Neuronal stem cell (in vitro differentiated cells): Measurements from ENCODE around the gene SLBP.

Experiments
- DNase-seq: peaks from one replicate; pipeline ENCODE4 v3.0.0-alpha.2; 2013; ENCODE audit warnings: low spot score
- H2AFZ ChIP-seq: one replicate; pipeline ENCODE4 v1.6.1; 2013; ENCODE audit warnings: mild to moderate bottlenecking, low read length, inconsistent platforms
- H2AK5ac ChIP-seq: 2 replicates; pipeline ENCODE4 v1.6.1; 2013; ENCODE audit warnings: low read depth, mild to moderate bottlenecking, inconsistent platforms, low read length, moderate library complexity, mixed read lengths
- H2BK120ac ChIP-seq: 2 replicates; pipeline ENCODE4 v1.6.1; 2013; ENCODE audit warnings: low read depth, mild to moderate bottlenecking, inconsistent platforms, low read length, moderate library complexity, mixed read lengths
- H2BK12ac ChIP-seq: one replicate; pipeline ENCODE4 v1.6.1; 2013; ENCODE audit warnings: low read length, inconsistent platforms
- H2BK15ac ChIP-seq: 2 replicates; pipeline ENCODE4 v1.6.1; 2013; ENCODE audit warnings: mild to moderate bottlenecking, low read length, inconsistent platforms, mixed read lengths
- H2BK5ac ChIP-seq: one replicate; pipeline ENCODE4 v1.6.1; 2013; ENCODE audit warnings: inconsistent platforms, mild to moderate bottlenecking, low read length, moderate library complexity
- H3K14ac ChIP-seq: one replicate; pipeline ENCODE4 v1.6.1; 2013; ENCODE audit warnings: low read length, inconsistent platforms
- H3K18ac ChIP-seq: 2 replicates; pipeline ENCODE4 v1.6.1; 2013; ENCODE audit warnings: low read length, inconsistent platforms
- H3K23ac ChIP-seq: 2 replicates; pipeline ENCODE4 v1.6.1; 2013; ENCODE audit warnings: low read depth, mild to moderate bottlenecking, mixed read lengths, low read length, inconsistent platforms; ENCODE audit not compliant: poor library complexity
- H3K27ac ChIP-seq: replicated peaks from 3 replicates; pipeline ENCODE4 v1.5.1; 2013; ENCODE audit warnings: low read length, inconsistent platforms
- H3K27me3 ChIP-seq, 3 experiments: 2 replicates each; pipeline ENCODE4 v1.6.1; 2013; ENCODE audit warnings: low read length in 3 of 3, mild to moderate bottlenecking in 2 of 3, inconsistent platforms in 1 of 3, low read depth in 1 of 3, mixed read lengths in 1 of 3, moderate library complexity in 1 of 3; ENCODE audit not compliant: control insufficient read depth in 3 of 3, insufficient read depth in 3 of 3
- H3K36me3 ChIP-seq, 2 donors: replicated peaks in 1 of 2; 2 replicates each; pipeline ENCODE4 v1.6.1; 2013; ENCODE audit warnings: low read length in 2 of 2; ENCODE audit not compliant: control insufficient read depth in 2 of 2, insufficient read depth in 2 of 2
- H3K4ac ChIP-seq: 2 replicates; pipeline ENCODE4 v1.6.1; 2013; ENCODE audit warnings: inconsistent platforms, mild to moderate bottlenecking, low read length, moderate library complexity
- H3K4me1 ChIP-seq, 2 donors: 1 replicate in 1 of 2; 2 replicates in 1 of 2; pipeline ENCODE4 v1.6.1; 2013; ENCODE audit warnings: low read length in 2 of 2, low read depth in 1 of 2; ENCODE audit not compliant: control insufficient read depth in 2 of 2, insufficient read depth in 1 of 2
- H3K4me2 ChIP-seq: one replicate; pipeline ENCODE4 v1.6.1; 2013; ENCODE audit warnings: mild to moderate bottlenecking, low read length, inconsistent platforms; ENCODE audit not compliant: insufficient read depth, poor library complexity, severe bottlenecking
- H3K4me3 ChIP-seq, 2 donors: 2 replicates each; pipeline ENCODE4 v1.5.1; 2013; ENCODE audit warnings: low read length in 2 of 2, mild to moderate bottlenecking in 2 of 2, inconsistent platforms in 1 of 2, moderate library complexity in 1 of 2
- H3K79me1 ChIP-seq: one replicate; pipeline ENCODE4 v1.6.1; 2013; ENCODE audit warnings: low read depth, mild to moderate bottlenecking, inconsistent platforms, low read length, moderate library complexity
- H3K9ac ChIP-seq: one replicate; pipeline ENCODE4 v1.6.1; 2013; ENCODE audit warnings: mild to moderate bottlenecking, low read depth, low read length, inconsistent platforms; ENCODE audit not compliant: poor library complexity
- H3K9me3 ChIP-seq, 2 donors: replicated peaks in 1 of 2; 2 replicates each; pipeline versions ENCODE3 to v1.6.1; 2013; ENCODE audit warnings: low read length in 2 of 2, mild to moderate bottlenecking in 2 of 2, inconsistent platforms in 1 of 2, low read depth in 1 of 2, mixed read lengths in 1 of 2, moderate library complexity in 1 of 2; ENCODE audit not compliant: control insufficient read depth in 2 of 2, insufficient read depth in 1 of 2
- H4K8ac ChIP-seq: one replicate; pipeline ENCODE4 v1.6.1; 2013; ENCODE audit warnings: low read depth, mild to moderate bottlenecking, inconsistent platforms, low read length, moderate library complexity
- H4K91ac ChIP-seq: one replicate; pipeline ENCODE4 v1.6.1; 2013; ENCODE audit warnings: low read length, low read depth, mild to moderate bottlenecking, inconsistent platforms; ENCODE audit not compliant: poor library complexity
- WGBS, 2 donors: extraction: QIAGEN DNeasy Blood & Tissue Kit; methylation state at CpG; one replicate each; pipeline ENCODE4 v1.1.7; 2013; ENCODE audit warnings: missing lambda C conversion rate in 2 of 2, mixed read lengths in 1 of 2; ENCODE audit not compliant: insufficient read length in 2 of 2, insufficient replicate concordance in 1 of 2; ENCODE audit errors: extremely low coverage in 2 of 2; 5-methylcytosine and 5-hydroxymethylcytosine counted together

Gene SLBP

DNA sequence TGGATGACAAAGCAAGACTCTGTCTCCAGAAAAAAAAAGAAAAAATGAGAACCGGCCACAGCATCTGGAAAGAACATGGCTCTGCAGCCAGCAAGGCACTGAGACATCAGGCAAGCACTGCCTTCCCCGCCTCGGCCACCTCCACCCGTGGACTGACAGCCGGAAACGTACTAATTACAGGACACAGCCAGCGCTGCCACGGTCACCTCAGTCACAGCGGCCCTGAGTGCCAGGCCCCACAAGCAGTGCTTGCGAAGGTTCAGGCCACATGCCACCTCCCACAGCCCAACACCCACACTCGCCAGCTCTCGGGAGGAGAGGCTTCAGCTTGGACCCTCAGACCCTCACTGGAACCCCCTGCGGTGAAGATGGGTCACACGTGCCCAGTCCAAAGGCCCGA lies 44.8 kb downstream of the SLBP start:
- H2AK5ac ChIP-seq = no peak overlapping the region
- no peaks in the 10 kb centered on the region for H3K36me3 ChIP-seq
- H3K23ac ChIP-seq = no peak overlapping the region
- H3K9ac ChIP-seq = peak overlapping the region; percentile 17
- no peak overlapping the region for H2BK5ac ChIP-seq
- H2AFZ ChIP-seq = no peak overlapping the region
- no peak overlapping the region for H3K27ac ChIP-seq
- H3K4me3 ChIP-seq = no peak overlapping the region
- H2BK120ac ChIP-seq = no peak overlapping the region
- no peak overlapping the region for H4K8ac ChIP-seq
- H4K91ac ChIP-seq = no peak overlapping the region
- no peak overlapping the region for H2BK12ac ChIP-seq
- H3K4me2 ChIP-seq = no peak overlapping the region
- peaks cover 0 to 2% of the 10 kb centered on the region in 2 donors for H3K4me1 ChIP-seq
- H3K27me3 ChIP-seq = no peaks in the 10 kb centered on the region
- no peak overlapping the region for H2BK15ac ChIP-seq
- no peak overlapping the region for H3K18ac ChIP-seq
- H3K79me1 ChIP-seq = no peaks in the 10 kb centered on the region
- H3K14ac ChIP-seq = no peak overlapping the region
- H3K9me3 ChIP-seq = no peaks in the 10 kb centered on the region
- no peak for DNase-seq
- WGBS, 2 donors = no CpG with 5 or more reads among the region's 15 CpGs
- H3K4ac ChIP-seq = no peak overlapping the region

DNA sequence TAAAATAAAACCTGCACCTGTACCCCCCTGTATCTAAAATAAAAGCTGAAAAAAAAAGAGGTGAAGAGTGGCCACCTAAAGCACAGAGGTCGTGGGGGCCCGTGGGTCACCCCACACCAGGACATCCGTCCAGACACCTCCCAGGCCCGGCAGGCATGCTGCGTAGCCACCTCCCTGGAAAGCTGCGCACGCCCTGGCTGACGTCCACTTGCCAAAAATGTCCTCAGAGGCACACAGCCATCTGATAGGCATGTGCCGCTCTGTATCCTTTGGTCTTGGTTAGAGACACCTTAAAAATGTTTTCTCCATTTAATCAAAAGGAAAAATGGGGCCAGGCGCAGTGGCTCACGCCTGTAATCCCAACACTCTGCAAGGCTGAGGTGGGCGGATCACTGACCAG lies 45.7 kb downstream of the SLBP start:
- Histone ChIP-seq H3K4me3 (no peak overlapping the region), H3K27ac (no peak overlapping the region), H3K9ac (no peak overlapping the region), H2BK12ac (no peak overlapping the region), H3K27me3 (no peaks in the 10 kb centered on the region), H3K36me3 (no peaks in the 10 kb centered on the region), H3K4me2 (no peak overlapping the region), H2BK5ac (no peak overlapping the region), H3K23ac (no peak overlapping the region), H2AFZ (no peak overlapping the region), H3K9me3 (no peaks in the 10 kb centered on the region), H4K91ac (no peak overlapping the region), H2AK5ac (no peak overlapping the region), H3K4ac (no peak overlapping the region), H3K18ac (no peak overlapping the region), H3K79me1 (no peaks in the 10 kb centered on the region), H2BK120ac (no peak overlapping the region), H3K14ac (no peak overlapping the region), H4K8ac (no peak overlapping the region), H2BK15ac (no peak overlapping the region), H3K4me1 (peaks cover 0 to 2% of the 10 kb centered on the region in 2 donors)
- no peak for DNase-seq
- WGBS, 2 donors = no CpG with 5 or more reads among the region's 12 CpGs

DNA sequence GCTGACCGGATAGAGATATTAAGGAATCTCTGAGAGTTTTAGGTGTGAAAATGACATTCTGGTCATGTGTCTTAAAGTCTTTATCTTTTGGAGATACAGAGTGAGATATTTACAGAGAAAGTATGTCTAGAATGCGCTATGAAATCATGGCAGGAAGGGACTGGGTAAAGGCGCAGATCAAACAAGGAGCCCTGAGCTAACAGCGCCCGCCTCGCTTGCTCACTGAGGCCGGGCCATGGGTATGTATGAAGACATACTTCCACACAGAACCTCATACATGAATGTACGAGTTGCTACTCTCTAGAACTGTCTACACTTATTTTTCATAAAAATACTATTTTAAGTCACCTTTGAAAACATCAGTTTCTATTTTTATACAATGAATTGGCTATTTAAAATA lies 48.0 kb downstream of the SLBP start:
- Histone ChIP-seq H3K4ac (no peak overlapping the region), H3K4me3 (no peak overlapping the region), H3K79me1 (no peaks in the 10 kb centered on the region), H2BK120ac (no peak overlapping the region), H2BK15ac (no peak overlapping the region), H2BK5ac (no peak overlapping the region), H2BK12ac (no peak overlapping the region), H4K8ac (no peak overlapping the region), H3K27ac (no peak overlapping the region), H3K18ac (no peak overlapping the region), H3K9ac (no peak overlapping the region), H2AK5ac (no peak overlapping the region), H2AFZ (no peak overlapping the region), H3K9me3 (no peaks in the 10 kb centered on the region), H3K23ac (no peak overlapping the region), H3K4me2 (no peak overlapping the region), H3K14ac (no peak overlapping the region), H3K27me3 (no peaks in the 10 kb centered on the region), H3K4me1 (peaks cover 0 to 2% of the 10 kb centered on the region in 2 donors), H4K91ac (no peak overlapping the region), H3K36me3 (no peaks in the 10 kb centered on the region)
- WGBS, 2 donors = no CpG with 5 or more reads among the region's 8 CpGs
- DNase-seq = no peak

DNA sequence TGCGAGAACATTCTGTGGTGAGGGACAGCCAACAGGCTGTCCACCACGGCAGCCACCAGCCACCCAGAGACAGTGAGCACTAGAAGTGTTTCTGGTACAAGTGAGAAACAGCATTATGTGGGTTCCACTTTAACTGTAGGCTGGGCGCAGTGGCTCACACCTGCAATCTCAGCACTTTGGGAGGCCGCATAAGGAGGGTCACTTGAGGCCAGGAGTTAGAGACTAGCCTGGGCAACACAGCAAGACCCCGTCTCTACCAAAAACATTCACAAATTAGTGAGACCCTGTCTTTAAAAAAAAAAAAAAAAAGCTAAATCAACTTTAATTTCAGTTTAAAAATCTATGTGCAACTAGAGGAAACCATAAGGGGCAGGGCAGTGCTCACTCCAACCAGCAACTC lies 48.6 kb downstream of the SLBP start:
- H3K36me3 ChIP-seq = no peaks in the 10 kb centered on the region
- no peak overlapping the region for H2BK5ac ChIP-seq
- no peak overlapping the region for H3K14ac ChIP-seq
- no CpG with 5 or more reads among the region's 5 CpGs for WGBS, 2 donors
- H4K8ac ChIP-seq = no peak overlapping the region
- H3K9me3 ChIP-seq = no peaks in the 10 kb centered on the region
- H3K23ac ChIP-seq = no peak overlapping the region
- H3K27ac ChIP-seq = no peak overlapping the region
- H2AFZ ChIP-seq = no peak overlapping the region
- no peaks in the 10 kb centered on the region for H3K79me1 ChIP-seq
- DNase-seq = no peak
- H3K4ac ChIP-seq = no peak overlapping the region
- no peak overlapping the region for H2BK15ac ChIP-seq
- H2BK120ac ChIP-seq = no peak overlapping the region
- H3K4me3 ChIP-seq = no peak overlapping the region
- H3K9ac ChIP-seq = no peak overlapping the region
- no peak overlapping the region for H3K18ac ChIP-seq
- no peak overlapping the region for H2AK5ac ChIP-seq
- H2BK12ac ChIP-seq = no peak overlapping the region
- H4K91ac ChIP-seq = no peak overlapping the region
- no peak overlapping the region for H3K4me2 ChIP-seq
- peaks cover 0 to 1% of the 10 kb centered on the region in 2 donors for H3K4me1 ChIP-seq
- no peaks in the 10 kb centered on the region for H3K27me3 ChIP-seq
